Esophagus squamous epithelium (tissue), 4 donors: ENCODE results near the gene ACOT11.

Source experiments
- CTCF ChIP-seq, 6 experiments: fragments of 450-650 bp in 4 of 6; fragments of 200-600 bp in 2 of 6; sonication (generic) in 2 of 6; IDR thresholded peaks; one replicate each; pipeline ENCODE4 v1.5.1; 2016 to 2019; ENCODE audit warnings: antibody characterized with exemption in 6 of 6, mild to moderate bottlenecking in 4 of 6, moderate library complexity in 4 of 6
- POLR2A ChIP-seq, 4 donors: fragments of 450-650 bp; IDR thresholded peaks; one replicate each; pipeline ENCODE4 v1.6.1; 2017; ENCODE audit warnings: antibody characterized with exemption in 4 of 4, mild to moderate bottlenecking in 4 of 4, moderate library complexity in 3 of 4

GRCh38 chr1:54623216-54624007 lies 75.4 kb downstream of the ACOT11 start, which contains the start of gene FAM151A:
- TF ChIP-seq CTCF (IDR thresholded peaks at IDR 0.05) (no peak), POLR2A (IDR thresholded peaks at IDR 0.05) (no peak)
